Hepatocyte (in vitro differentiated cells): ENCODE results near the gene TLR9. TPM values are rescaled to one million over a fixed set of nuclear protein-coding genes. Genes with fewer than 3 reads are reported as not detected.
A peak's percentile ranks its signal among the peaks of the same experiment; 100 is the strongest.

Experiments used
- DNase-seq: peaks from one replicate; pipeline ENCODE4 v3.0.0-alpha.2; 2016; ENCODE audit warnings: low spot score
- H2AFZ ChIP-seq: fragments of 200-600 bp; sonication (generic); 2 replicates; pipeline ENCODE4 v1.6.0; 2016; ENCODE audit warnings: antibody characterized with exemption, mild to moderate bottlenecking
- H3K27ac ChIP-seq: fragments of 200-600 bp; sonication (generic); 2 replicates; pipeline ENCODE4 v1.5.1; 2016; ENCODE audit warnings: mild to moderate bottlenecking
- H3K27me3 ChIP-seq: fragments of 200-600 bp; sonication (generic); 2 replicates; pipeline ENCODE4 v1.6.1; 2016
- H3K36me3 ChIP-seq: fragments of 200-600 bp; sonication (generic); replicated peaks from 2 replicates; pipeline ENCODE4 v1.5.1; 2016; ENCODE audit warnings: low read depth; ENCODE audit not compliant: insufficient read depth
- H3K4me1 ChIP-seq: fragments of 200-600 bp; sonication (generic); 2 replicates; pipeline ENCODE4 v1.5.1; 2016; ENCODE audit warnings: mild to moderate bottlenecking, moderate library complexity; ENCODE audit not compliant: insufficient read depth
- H3K4me2 ChIP-seq: fragments of 200-600 bp; sonication (generic); 2 replicates; pipeline ENCODE4 v1.6.0; 2016
- H3K4me3 ChIP-seq: fragments of 200-600 bp; sonication (generic); 2 replicates; pipeline ENCODE4 v1.5.1; 2016; ENCODE audit warnings: mild to moderate bottlenecking
- H3K79me2 ChIP-seq: fragments of 200-600 bp; sonication (generic); 2 replicates; pipeline ENCODE4 v1.6.0; 2017; ENCODE audit warnings: mild to moderate bottlenecking
- H3K9me2 ChIP-seq: fragments of 200-600 bp; sonication (generic); replicated peaks from 2 replicates; pipeline ENCODE4 v1.6.0; 2017; ENCODE audit warnings: mild to moderate bottlenecking; ENCODE audit not compliant: insufficient read depth
- H3K9me3 ChIP-seq: fragments of 200-600 bp; sonication (generic); 2 replicates; pipeline ENCODE4 v1.5.1; 2016; ENCODE audit warnings: low read depth, mild to moderate bottlenecking
- H4K20me1 ChIP-seq: fragments of 200-600 bp; sonication (generic); 2 replicates; pipeline ENCODE4 v1.6.0; 2016; ENCODE audit warnings: mild to moderate bottlenecking; ENCODE audit not compliant: insufficient read depth, poor library complexity, severe bottlenecking
- CTCF ChIP-seq: fragments of 200-600 bp; sonication (generic); IDR thresholded peaks from 2 replicates; pipeline ENCODE4 v1.5.1; 2016; ENCODE audit warnings: antibody characterized with exemption, mild to moderate bottlenecking; ENCODE audit not compliant: poor library complexity
- EZH2 ChIP-seq: fragments of 200-600 bp; sonication (generic); IDR thresholded peaks from 2 replicates; pipeline ENCODE4 v1.6.1; 2016; ENCODE audit warnings: antibody characterized with exemption, mild to moderate bottlenecking, borderline replicate concordance
- EZH2phosphoT487 ChIP-seq: fragments of 200-600 bp; sonication (generic); IDR thresholded peaks from one replicate; pipeline ENCODE4 v1.6.1; 2018; ENCODE audit warnings: antibody characterized with exemption, mild to moderate bottlenecking, low read depth, moderate library complexity; ENCODE audit not compliant: unreplicated experiment, severe bottlenecking
- WGBS: methylation state at CpG from one replicate; pipeline ENCODE4 v1.1.6; 2016; ENCODE audit warnings: low lambda C conversion rate; ENCODE audit errors: missing lambda C conversion rate; 5-methylcytosine and 5-hydroxymethylcytosine counted together
- polyA plus RNA-seq: library from polyadenylated mRNA; unstranded; fragments of >200 nt; fragmentation: Nextera tagmentation; extraction: Ambion mirVana; gene quantifications from 2 replicates; pipeline ENCODE4 v1.2.1, GENCODE V29; 2016
- total RNA-seq: library from RNA; depleted of rRNA; stranded (reverse); fragments of >200 nt; gene quantifications from 2 replicates; pipeline ENCODE4 v1.2.3, GENCODE V29; 2014

The TLR9 gene
- total and polyA plus RNA-seq, 2 experiments from 2014 or later: not detected

GRCh38 chr3:52197842-52198625 is 27.4 kb downstream of the TLR9 start, which contains the start of gene ALAS1:
ALAS1 (plus strand) TSS chr3:52198160; CDS start chr3:52199242, 1,082 bp downstream.
- H3K4me2 ChIP-seq: peak within 1 kb of the TSS; percentile 95
- TF ChIP-seq EZH2phosphoT487: no peak
- TF ChIP-seq EZH2: no peak
- no peak for TF ChIP-seq CTCF
- peak; percentile 97 for DNase-seq
- 4% methylated on average over 60 of the region's 71 CpGs for WGBS
- H3K4me3 ChIP-seq: peak within 1 kb of the TSS; percentile 74
- no peaks in the 10 kb centered on the region for H4K20me1 ChIP-seq
- peaks cover 23% of the 10 kb centered on the region for H3K4me1 ChIP-seq
- no peaks in the 10 kb centered on the region for H3K9me2 ChIP-seq
- no peaks in the 10 kb centered on the region for H3K36me3 ChIP-seq
- H3K27me3 ChIP-seq: no peaks in the 10 kb centered on the region
- no peaks in the 10 kb centered on the region for H3K9me3 ChIP-seq
- peaks cover 36% of the 10 kb centered on the region for H3K79me2 ChIP-seq
- peak within 1 kb of the TSS; percentile 72 for H2AFZ ChIP-seq
- peak within 1 kb of the TSS; percentile 91 for H3K27ac ChIP-seq

- peaks cover 23% of the 10 kb centered on the region for H3K4me1 ChIP-seq
- peak overlapping the region; percentile 79 for H3K4me2 ChIP-seq
- TF ChIP-seq EZH2phosphoT487 (no peak), CTCF (no peak), EZH2 (no peak)
- H2AFZ ChIP-seq: peak overlapping the region; percentile 72
- 74% methylated on average over 10 of the region's 10 CpGs for WGBS
- H4K20me1 ChIP-seq: no peaks in the 10 kb centered on the region
- H3K27me3 ChIP-seq: no peaks in the 10 kb centered on the region
- H3K27ac ChIP-seq: peak overlapping the region; percentile 91
- peaks cover 36% of the 10 kb centered on the region for H3K79me2 ChIP-seq
- no peaks in the 10 kb centered on the region for H3K36me3 ChIP-seq
- DNase-seq: no peak
- no peaks in the 10 kb centered on the region for H3K9me2 ChIP-seq
- no peaks in the 10 kb centered on the region for H3K9me3 ChIP-seq
- no peak overlapping the region for H3K4me3 ChIP-seq
Observed at GRCh38 chr3:52197499-52197841, 28.0 kb downstream of the TLR9 start.

- peak; percentile 68 for DNase-seq
- peak overlapping the region; percentile 79 for H3K4me2 ChIP-seq
- WGBS: 86% methylated on average over 3 of the region's 3 CpGs
Observed at GRCh38 chr3:52196977-52197376, 28.5 kb downstream of the TLR9 start.

More at GRCh38 chr3:52196977-52197376, 28.5 kb downstream of the TLR9 start:
- Histone ChIP-seq H3K4me3 (no peak overlapping the region), H3K4me1 (peaks cover 23% of the 10 kb centered on the region), H2AFZ (no peak overlapping the region), H3K27me3 (no peaks in the 10 kb centered on the region), H3K79me2 (peaks cover 35% of the 10 kb centered on the region), H3K9me3 (no peaks in the 10 kb centered on the region), H3K27ac (peak overlapping the region; percentile 91), H4K20me1 (no peaks in the 10 kb centered on the region), H3K36me3 (no peaks in the 10 kb centered on the region), H3K9me2 (no peaks in the 10 kb centered on the region)
- TF ChIP-seq CTCF (no peak), EZH2 (no peak), EZH2phosphoT487 (no peak)
